Measurements from ENCODE around the gene ALDH1A3. TPM values are rescaled to one million over a fixed set of nuclear protein-coding genes. Genes with fewer than 3 reads are reported as not detected.

ALDH1A3 gene
- total RNA-seq, 4 donors from 2014 or later, result 7.1 to 17.9 (median 8.5) TPM

DNA sequence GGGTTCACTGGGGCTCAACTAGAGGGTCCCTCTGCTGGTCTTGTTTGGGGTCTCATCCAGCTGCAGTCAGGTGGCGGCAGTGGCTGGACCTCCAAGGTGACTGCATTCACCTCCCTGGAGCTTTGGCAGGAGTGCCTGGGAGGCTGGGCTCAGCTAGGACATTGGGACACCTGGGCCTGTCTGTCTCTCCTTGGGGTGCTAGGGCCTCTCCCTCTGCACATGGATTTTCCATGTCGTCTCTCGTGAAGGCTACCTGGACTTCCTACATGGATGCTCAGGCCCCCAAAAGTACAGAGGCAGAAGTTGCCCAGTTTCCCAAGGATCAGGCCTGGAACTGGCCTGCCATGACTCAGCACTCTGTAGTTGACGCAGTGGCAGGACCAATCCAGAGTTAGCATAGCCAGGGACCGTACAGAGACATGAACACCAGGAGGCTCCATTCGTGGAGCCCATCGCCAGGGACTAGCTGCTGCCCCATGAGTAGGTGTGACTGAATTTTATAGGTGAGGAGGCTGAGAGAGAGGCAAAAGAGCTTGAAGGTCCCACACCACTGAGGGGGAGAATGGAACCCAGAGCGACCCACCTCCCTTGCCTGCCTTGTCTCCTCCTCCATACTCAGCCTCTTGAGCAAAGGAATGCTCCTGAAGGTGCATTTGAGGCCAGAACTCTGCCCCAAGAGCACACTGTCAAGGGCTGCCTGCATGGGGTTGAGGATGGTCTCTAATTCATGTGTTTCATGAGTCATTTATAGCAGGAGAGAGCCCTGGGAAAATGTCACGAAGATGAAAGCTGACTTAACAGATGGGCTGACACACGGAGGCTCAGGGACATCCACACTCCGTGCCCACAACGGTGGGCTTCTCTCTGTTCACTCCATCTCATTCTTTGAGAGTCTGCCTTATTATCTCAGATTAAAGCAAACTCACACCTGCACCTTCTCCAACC is 13.0 kb upstream of the ALDH1A3 start:
- Histone ChIP-seq H3K36me3 (no peaks in the 10 kb centered on the region), H3K4me1 (no peaks in the 10 kb centered on the region), H3K9me3 (no peaks in the 10 kb centered on the region), H3K27me3 (no peaks in the 10 kb centered on the region), H3K27ac (no peak overlapping the region), H3K4me3 (replicated peaks in 1 of 3) (no peak overlapping the region)
- intact Hi-C loops (cut with DNase I), result no loop called here
- DNase-seq, result no peak
- WGBS, 2 donors, result 87 to 90% methylated on average over 10 of the region's 12 CpGs
- no peak for TF ChIP-seq POLR2A (IDR thresholded peaks at IDR 0.05)
- TF ChIP-seq, protein P1, sequence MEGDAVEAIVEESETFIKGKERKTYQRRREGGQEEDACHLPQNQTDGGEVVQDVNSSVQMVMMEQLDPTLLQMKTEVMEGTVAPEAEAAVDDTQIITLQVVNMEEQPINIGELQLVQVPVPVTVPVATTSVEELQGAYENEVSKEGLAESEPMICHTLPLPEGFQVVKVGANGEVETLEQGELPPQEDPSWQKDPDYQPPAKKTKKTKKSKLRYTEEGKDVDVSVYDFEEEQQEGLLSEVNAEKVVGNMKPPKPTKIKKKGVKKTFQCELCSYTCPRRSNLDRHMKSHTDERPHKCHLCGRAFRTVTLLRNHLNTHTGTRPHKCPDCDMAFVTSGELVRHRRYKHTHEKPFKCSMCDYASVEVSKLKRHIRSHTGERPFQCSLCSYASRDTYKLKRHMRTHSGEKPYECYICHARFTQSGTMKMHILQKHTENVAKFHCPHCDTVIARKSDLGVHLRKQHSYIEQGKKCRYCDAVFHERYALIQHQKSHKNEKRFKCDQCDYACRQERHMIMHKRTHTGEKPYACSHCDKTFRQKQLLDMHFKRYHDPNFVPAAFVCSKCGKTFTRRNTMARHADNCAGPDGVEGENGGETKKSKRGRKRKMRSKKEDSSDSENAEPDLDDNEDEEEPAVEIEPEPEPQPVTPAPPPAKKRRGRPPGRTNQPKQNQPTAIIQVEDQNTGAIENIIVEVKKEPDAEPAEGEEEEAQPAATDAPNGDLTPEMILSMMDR (IDR thresholded peaks at IDR 0.05), result no peak

DNA sequence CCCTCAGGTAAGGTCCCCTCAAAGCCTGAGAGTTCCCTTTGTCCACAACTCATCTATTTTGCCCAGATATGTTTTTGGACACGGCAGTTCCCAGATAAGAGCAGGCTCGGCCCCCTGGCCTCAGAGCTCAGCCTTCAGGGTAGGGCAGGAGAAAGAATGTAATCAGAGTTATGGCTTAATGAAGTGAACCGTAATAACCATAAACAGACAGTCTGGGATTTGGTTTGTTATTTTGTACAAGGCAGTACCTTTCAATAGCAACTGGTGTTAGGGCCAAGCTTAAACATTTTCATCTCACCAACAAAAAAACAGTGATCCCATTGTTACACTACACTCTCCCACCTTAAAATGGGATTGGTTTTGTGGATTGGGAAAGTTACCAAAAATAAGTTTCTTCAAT is 12.2 kb upstream of the ALDH1A3 start:
- Histone ChIP-seq H3K36me3 (no peaks in the 10 kb centered on the region), H3K9me3 (no peaks in the 10 kb centered on the region), H3K4me3 (replicated peaks in 1 of 3) (no peak overlapping the region), H3K27me3 (no peaks in the 10 kb centered on the region), H3K27ac (no peak overlapping the region), H3K4me1 (no peaks in the 10 kb centered on the region)
- WGBS, 2 donors, result 86 to 98% methylated on average over 3 of the region's 3 CpGs
- TF ChIP-seq, protein P1 (IDR thresholded peaks at IDR 0.05), result no peak
- TF ChIP-seq POLR2A (IDR thresholded peaks at IDR 0.05), result no peak
- DNase-seq, result no peak
- intact Hi-C loops (cut with DNase I), result no loop called here

DNA sequence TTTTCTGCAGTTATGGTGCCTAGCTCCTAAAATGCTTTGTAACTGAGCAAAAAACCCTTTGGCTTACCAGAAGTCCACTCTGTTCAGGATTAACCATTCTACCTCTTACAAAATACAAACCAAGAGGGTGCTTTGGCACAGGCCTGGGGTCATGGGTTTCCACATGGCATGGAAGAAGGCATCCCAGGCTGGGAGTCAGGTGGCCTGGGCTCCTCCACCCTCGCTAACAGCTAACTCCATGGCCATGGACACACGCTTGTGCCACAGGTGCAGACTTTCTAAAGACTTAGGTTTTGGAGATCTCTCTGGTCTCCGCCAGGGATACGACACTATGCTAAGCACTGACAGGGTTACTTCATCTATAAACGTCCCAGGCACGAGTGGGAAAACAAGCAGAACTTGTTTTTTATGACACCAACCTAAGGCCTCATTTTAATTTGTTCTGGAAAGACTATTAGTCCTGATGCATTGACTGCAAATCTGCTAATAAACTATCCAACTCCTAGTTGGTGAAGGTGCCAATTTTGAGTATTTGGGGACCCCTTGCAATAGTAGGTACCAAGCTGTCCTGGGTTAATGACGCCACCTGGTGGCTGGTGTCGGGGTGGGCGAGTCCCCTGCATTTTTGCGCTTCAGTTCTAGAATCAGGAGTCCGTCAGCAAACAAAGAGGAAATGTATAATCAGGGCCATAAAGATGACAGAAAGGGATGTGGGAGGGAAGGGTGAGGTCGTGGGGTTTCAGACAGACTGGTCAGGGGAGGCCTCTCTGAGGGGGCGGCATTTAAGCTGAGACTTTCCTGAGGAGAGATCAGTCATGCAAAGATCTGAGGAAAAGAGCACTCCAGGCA is 10.3 kb upstream of the ALDH1A3 start:
- 66 to 68% methylated on average over 13 of the region's 13 CpGs for whole genome bisulfite sequencing, 2 donors
- H3K27me3 ChIP-seq, result no peaks in the 10 kb centered on the region
- no peaks in the 10 kb centered on the region for H3K36me3 ChIP-seq
- intact Hi-C loops (cut with DNase I), result no loop called here
- no peak overlapping the region for H3K27ac ChIP-seq
- H3K4me1 ChIP-seq, result no peaks in the 10 kb centered on the region
- no peaks in the 10 kb centered on the region for H3K9me3 ChIP-seq
- TF ChIP-seq, protein P1 (IDR thresholded peaks at IDR 0.05), result peak in 2 of 6 experiments; percentile 15 to 26
- TF ChIP-seq POLR2A (IDR thresholded peaks at IDR 0.05), result no peak
- no peak overlapping the region for H3K4me3 ChIP-seq (replicated peaks in 1 of 3)
- no peak for DNase-seq

DNA sequence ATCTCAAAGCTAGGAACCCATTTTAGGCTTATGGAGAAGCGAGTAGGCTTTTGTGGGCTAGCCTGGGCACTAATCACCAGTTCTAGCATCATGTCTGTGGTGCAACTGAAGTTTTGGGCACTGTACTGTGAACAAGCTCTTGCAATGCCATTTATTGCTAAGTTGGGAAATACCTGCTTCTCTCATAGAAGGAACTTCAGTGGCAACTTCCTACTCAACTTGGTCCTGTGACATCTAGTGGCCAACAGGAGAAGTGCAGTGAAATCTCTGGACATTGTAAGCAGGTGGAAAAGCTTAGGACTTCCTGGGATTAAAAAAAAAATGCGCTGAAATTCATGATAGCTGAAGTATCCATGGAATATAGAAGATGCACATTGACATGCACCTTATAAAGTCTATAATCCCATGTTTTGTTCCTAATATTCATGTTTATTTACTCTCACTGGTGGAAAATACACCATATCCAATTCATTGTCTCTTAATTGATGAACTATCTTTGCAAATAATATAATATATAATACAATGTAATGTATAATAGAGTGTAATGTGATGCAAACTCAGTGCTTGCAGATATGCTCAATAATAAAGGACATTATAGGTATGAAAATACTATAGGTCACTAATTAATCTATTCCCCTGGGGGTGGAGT is 6.5 kb upstream of the ALDH1A3 start:
- WGBS, 2 donors, result 35 to 49% methylated on average over 2 of the region's 2 CpGs
- intact Hi-C loops (cut with DNase I), result no loop called here
- peak; percentile 68 to 73 for DNase-seq

More for the DNA sequence above, 6.5 kb upstream of the ALDH1A3 start:
- Histone ChIP-seq H3K36me3 (no peaks in the 10 kb centered on the region), H3K9me3 (no peaks in the 10 kb centered on the region), H3K4me1 (no peaks in the 10 kb centered on the region), H3K4me3 (replicated peaks in 1 of 3) (no peak overlapping the region), H3K27ac (no peak overlapping the region), H3K27me3 (no peaks in the 10 kb centered on the region)
- TF ChIP-seq POLR2A (IDR thresholded peaks at IDR 0.05), result no peak
- TF ChIP-seq, protein P1 (IDR thresholded peaks at IDR 0.05), result peak; percentile 78 to 95 (median 90)

Measured in thyroid gland (tissue), 4 donors.